Panc1 (cell line): ENCODE results near the gene TUBB4B. TPM values are rescaled to one million over a fixed set of nuclear protein-coding genes. Genes with fewer than 3 reads are reported as not detected.

ENCODE experiments used
- ATAC-seq: fragments of 200-7000 bp; cut with Tn5 transposase; 2 replicates; pipeline ENCODE4 v1.9.1; 2020; ENCODE audit warnings: mild to moderate bottlenecking, moderate library complexity
- BruUV-seq: library from RNA; stranded (reverse); fragments of 400-500 nt; replicated peaks from 2 replicates; lab custom pipeline; 2021; lab: Mats Ljungman, UMichigan
- CTCF ChIA-PET: fragments of 300-600 bp; sonication (Branson Sonifier 250); formaldehyde crosslinking; loops from one replicate; lab custom pipeline; 2022; ENCODE audit warnings: antibody characterized with exemption; lab: Charles Lee
- POLR2A ChIA-PET: fragments of 300-600 bp; sonication (Branson Sonifier 250); formaldehyde crosslinking; loops from one replicate; lab custom pipeline; 2022; ENCODE audit warnings: antibody characterized with exemption; lab: Charles Lee
- DNase-seq: peaks from one replicate; pipeline ENCODE4 v3.0.0-alpha.2; 2010; ENCODE audit warnings: low read depth, low spot score
- H3K27ac ChIP-seq: 2 replicates; pipeline ENCODE4 v1.5.1; 2011; ENCODE audit warnings: mild to moderate bottlenecking, low read length, inconsistent platforms
- H3K27me3 ChIP-seq: fragments of 200-500 bp; sonication (Bioruptor generic); 2 replicates; pipeline ENCODE4 v1.6.0; 2014; ENCODE audit warnings: low read length, inconsistent platforms; ENCODE audit not compliant: control insufficient read depth, insufficient read depth
- H3K36me3 ChIP-seq: fragments of 200-500 bp; sonication (Bioruptor generic); 2 replicates; pipeline ENCODE4 v1.5.1; 2014; ENCODE audit warnings: inconsistent platforms, mild to moderate bottlenecking, low read length, moderate library complexity; ENCODE audit not compliant: control insufficient read depth, insufficient read depth
- H3K4me1 ChIP-seq: 2 replicates; pipeline ENCODE4 v1.5.1; 2011; ENCODE audit warnings: inconsistent platforms, mild to moderate bottlenecking, low read length, moderate library complexity; ENCODE audit not compliant: control insufficient read depth, insufficient read depth
- H3K4me3 ChIP-seq, 2 experiments: 2 replicates each; pipeline ENCODE4 v1.5.1; 2011 to 2012; ENCODE audit warnings: low read depth in 2 of 2, low read length in 2 of 2, mild to moderate bottlenecking in 2 of 2, inconsistent platforms in 1 of 2, moderate library complexity in 1 of 2
- H3K9me3 ChIP-seq: fragments of 200-500 bp; sonication (Bioruptor generic); 2 replicates; pipeline ENCODE4 v1.5.1; 2014; ENCODE audit warnings: low read depth, mild to moderate bottlenecking, inconsistent platforms, low read length, moderate library complexity; ENCODE audit not compliant: control insufficient read depth, insufficient read depth
- POLR2AphosphoS5 ChIP-seq: IDR thresholded peaks from 2 replicates; pipeline ENCODE4 v1.6.1; 2012; ENCODE audit warnings: mild to moderate bottlenecking, low read depth, low read length, moderate library complexity
- SIN3A ChIP-seq: IDR thresholded peaks from 2 replicates; pipeline ENCODE4 v1.6.1; 2012; ENCODE audit warnings: low read depth, mild to moderate bottlenecking, low read length, moderate library complexity, borderline replicate concordance; ENCODE audit not compliant: insufficient read depth
- TCF7L2 ChIP-seq: IDR thresholded peaks from 2 replicates; pipeline ENCODE4 v1.6.1; 2011; ENCODE audit warnings: mild to moderate bottlenecking, low read depth, low read length, inconsistent platforms
- in situ Hi-C: cut with HindIII; loops from 2 replicates; pipeline ENCODE4 v1.10.0; 2016; ENCODE audit warnings: low sequenced_read_pairs, low pct_unique_long_range_greater_than_20kb
- intact Hi-C: fragments of 100-400 bp; cut with micrococcal nuclease; formaldehyde crosslinking; loops from one replicate; pipeline ENCODE4 v1.10.0; 2022; ENCODE audit not compliant: unreplicated experiment
- total RNA-seq: library from RNA; stranded (reverse); gene quantifications from one replicate; pipeline ENCODE4 v1.2.1, GENCODE V29; 2021; ENCODE audit not compliant: unreplicated experiment
- TF ChIP-seq, protein P1 (sequence below): fragments of 450-650 bp; IDR thresholded peaks from 2 replicates; pipeline ENCODE4 v1.5.1; 2017; ENCODE audit warnings: mild to moderate bottlenecking
- TF ChIP-seq, protein P2 (sequence below), 2 experiments: IDR thresholded peaks; 2 replicates each; pipeline ENCODE4 v1.6.1; 2011 to 2012; ENCODE audit warnings: low read depth in 2 of 2, control low read depth in 1 of 2, low read length in 1 of 2, mild to moderate bottlenecking in 1 of 2, moderate library complexity in 1 of 2; ENCODE audit not compliant: insufficient read depth in 1 of 2

TUBB4B gene
- total RNA-seq, 1 experiment from 2014 or later = 265 TPM

DNA sequence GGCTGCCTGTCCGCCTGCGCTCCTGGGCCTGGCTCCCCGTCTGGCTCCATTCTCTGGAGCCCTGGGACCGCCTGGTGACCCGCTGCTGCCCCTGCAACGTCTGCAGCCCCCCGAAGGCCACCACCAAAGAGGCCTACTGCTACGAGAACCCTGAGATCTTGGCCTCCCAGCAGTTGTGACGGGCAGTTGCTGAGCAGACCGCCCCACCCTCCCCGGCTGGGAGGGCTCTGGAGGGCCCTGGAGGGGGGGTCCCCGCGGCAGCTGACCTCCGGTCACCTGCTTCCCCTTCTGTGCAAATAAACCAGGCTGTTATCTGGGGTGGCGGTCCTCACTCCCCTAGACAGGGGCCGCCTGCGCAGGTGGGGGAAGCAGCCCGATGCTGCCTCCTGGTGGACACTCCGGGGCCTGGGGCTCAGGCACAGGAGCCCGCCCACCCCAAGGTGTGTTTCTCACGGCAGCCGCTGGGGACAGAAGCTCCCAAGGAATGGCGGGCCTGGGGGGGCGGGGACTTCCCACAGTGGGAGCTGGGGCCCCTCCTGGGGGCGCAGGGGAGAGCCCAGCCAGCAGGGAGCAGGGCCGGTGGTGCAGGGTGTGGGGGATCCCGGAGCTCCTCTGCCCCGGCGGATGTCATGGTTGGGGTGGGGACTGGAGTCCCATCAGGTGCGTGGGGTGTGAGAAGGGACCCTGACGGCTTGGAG is 4.7 kb upstream of the TUBB4B start:
- ChIA-PET CTCF (interaction anchor here (0.6 to 1.0 kb wide), 8 partner anchors 10 to 150 kb away, joined by 3 to 10 read pairs (median 3); partner anchors contain the start of genes MAN1B1, STPG3 and TPRN), POLR2A (interaction anchor here (0.6 kb wide), 1 partner anchor 122 kb away, joined by 4 read pairs; the partner anchor contains the start of gene DPP7)
- Histone ChIP-seq H3K4me3 (no peak overlapping the region), H3K36me3 (no peaks in the 10 kb centered on the region; the same call in 1 of the 2 replicates), H3K4me1 (peaks cover 26% of the 10 kb centered on the region), H3K27ac (peak overlapping the region; percentile 61), H3K27me3 (no peaks in the 10 kb centered on the region), H3K9me3 (no peaks in the 10 kb centered on the region)
- in situ Hi-C loops = no loop called here
- intact Hi-C loops = no loop called here
- no TSS peak for BruUV-seq
- DNase-seq = no peak
- peak; percentile 57 for ATAC-seq
- TF ChIP-seq POLR2AphosphoS5 = no peak
- TF ChIP-seq, protein P1, sequence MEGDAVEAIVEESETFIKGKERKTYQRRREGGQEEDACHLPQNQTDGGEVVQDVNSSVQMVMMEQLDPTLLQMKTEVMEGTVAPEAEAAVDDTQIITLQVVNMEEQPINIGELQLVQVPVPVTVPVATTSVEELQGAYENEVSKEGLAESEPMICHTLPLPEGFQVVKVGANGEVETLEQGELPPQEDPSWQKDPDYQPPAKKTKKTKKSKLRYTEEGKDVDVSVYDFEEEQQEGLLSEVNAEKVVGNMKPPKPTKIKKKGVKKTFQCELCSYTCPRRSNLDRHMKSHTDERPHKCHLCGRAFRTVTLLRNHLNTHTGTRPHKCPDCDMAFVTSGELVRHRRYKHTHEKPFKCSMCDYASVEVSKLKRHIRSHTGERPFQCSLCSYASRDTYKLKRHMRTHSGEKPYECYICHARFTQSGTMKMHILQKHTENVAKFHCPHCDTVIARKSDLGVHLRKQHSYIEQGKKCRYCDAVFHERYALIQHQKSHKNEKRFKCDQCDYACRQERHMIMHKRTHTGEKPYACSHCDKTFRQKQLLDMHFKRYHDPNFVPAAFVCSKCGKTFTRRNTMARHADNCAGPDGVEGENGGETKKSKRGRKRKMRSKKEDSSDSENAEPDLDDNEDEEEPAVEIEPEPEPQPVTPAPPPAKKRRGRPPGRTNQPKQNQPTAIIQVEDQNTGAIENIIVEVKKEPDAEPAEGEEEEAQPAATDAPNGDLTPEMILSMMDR = peak; percentile 98

DNA sequence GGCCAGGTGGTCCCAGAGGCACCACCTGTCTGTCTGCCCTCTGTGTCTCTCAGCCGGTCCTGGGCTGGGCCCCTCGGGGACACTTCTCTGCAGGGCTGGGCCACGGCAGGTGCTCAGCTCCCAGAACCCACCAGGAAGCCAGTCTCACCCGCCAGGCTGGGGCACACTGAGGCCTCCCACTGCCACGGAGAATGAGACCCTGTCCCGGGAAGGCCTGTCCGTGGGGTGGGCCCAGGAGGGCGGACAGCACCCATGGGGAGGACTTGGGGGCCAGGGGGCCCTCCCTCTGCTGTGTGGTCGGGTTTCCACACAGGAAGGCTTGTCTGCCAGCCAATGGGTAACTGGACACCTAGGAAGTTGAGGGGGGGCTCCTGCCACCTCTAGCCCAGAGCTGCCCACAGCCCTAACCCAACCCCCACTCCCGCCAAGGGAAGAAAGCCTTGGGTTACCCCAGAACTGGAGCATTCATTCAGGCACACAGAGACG is 4.1 kb upstream of the TUBB4B start:
- intact Hi-C loops = no loop called here
- no TSS peak for BruUV-seq
- peaks cover 26% of the 10 kb centered on the region for H3K4me1 ChIP-seq
- H3K9me3 ChIP-seq = no peaks in the 10 kb centered on the region
- H3K4me3 ChIP-seq = no peak overlapping the region
- H3K27me3 ChIP-seq = no peaks in the 10 kb centered on the region
- in situ Hi-C loops = no loop called here
- TF ChIP-seq TCF7L2 (no peak), SIN3A (no peak), POLR2AphosphoS5 (no peak)
- TF ChIP-seq, protein P2, sequence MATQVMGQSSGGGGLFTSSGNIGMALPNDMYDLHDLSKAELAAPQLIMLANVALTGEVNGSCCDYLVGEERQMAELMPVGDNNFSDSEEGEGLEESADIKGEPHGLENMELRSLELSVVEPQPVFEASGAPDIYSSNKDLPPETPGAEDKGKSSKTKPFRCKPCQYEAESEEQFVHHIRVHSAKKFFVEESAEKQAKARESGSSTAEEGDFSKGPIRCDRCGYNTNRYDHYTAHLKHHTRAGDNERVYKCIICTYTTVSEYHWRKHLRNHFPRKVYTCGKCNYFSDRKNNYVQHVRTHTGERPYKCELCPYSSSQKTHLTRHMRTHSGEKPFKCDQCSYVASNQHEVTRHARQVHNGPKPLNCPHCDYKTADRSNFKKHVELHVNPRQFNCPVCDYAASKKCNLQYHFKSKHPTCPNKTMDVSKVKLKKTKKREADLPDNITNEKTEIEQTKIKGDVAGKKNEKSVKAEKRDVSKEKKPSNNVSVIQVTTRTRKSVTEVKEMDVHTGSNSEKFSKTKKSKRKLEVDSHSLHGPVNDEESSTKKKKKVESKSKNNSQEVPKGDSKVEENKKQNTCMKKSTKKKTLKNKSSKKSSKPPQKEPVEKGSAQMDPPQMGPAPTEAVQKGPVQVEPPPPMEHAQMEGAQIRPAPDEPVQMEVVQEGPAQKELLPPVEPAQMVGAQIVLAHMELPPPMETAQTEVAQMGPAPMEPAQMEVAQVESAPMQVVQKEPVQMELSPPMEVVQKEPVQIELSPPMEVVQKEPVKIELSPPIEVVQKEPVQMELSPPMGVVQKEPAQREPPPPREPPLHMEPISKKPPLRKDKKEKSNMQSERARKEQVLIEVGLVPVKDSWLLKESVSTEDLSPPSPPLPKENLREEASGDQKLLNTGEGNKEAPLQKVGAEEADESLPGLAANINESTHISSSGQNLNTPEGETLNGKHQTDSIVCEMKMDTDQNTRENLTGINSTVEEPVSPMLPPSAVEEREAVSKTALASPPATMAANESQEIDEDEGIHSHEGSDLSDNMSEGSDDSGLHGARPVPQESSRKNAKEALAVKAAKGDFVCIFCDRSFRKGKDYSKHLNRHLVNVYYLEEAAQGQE (IDR thresholded peaks at IDR 0.05; ENCODE audit: insufficient read depth in 1 of 2, low read depth in 2 of 2, low read length in 1 of 2) = no peak
- TF ChIP-seq, protein P1 = no peak
- peaks cover under 1% of the 10 kb centered on the region for H3K36me3 ChIP-seq
- POLR2A ChIA-PET = no interaction called here
- H3K27ac ChIP-seq = peak overlapping the region; percentile 61
- DNase-seq (no peak), ATAC-seq (no peak)
- CTCF ChIA-PET = interaction anchor here (0.6 to 1.0 kb wide), 7 partner anchors 11 to 150 kb away, joined by 3 to 10 read pairs (median 3); partner anchors contain the start of genes MAN1B1, STPG3 and TPRN
